ENCODE data around the gene KRTAP10-9. TPM values are rescaled to one million over a fixed set of nuclear protein-coding genes. Genes with fewer than 3 reads are reported as not detected.

Gene KRTAP10-9
- total and polyA plus RNA-seq, 4 donors, result not detected

DNA sequence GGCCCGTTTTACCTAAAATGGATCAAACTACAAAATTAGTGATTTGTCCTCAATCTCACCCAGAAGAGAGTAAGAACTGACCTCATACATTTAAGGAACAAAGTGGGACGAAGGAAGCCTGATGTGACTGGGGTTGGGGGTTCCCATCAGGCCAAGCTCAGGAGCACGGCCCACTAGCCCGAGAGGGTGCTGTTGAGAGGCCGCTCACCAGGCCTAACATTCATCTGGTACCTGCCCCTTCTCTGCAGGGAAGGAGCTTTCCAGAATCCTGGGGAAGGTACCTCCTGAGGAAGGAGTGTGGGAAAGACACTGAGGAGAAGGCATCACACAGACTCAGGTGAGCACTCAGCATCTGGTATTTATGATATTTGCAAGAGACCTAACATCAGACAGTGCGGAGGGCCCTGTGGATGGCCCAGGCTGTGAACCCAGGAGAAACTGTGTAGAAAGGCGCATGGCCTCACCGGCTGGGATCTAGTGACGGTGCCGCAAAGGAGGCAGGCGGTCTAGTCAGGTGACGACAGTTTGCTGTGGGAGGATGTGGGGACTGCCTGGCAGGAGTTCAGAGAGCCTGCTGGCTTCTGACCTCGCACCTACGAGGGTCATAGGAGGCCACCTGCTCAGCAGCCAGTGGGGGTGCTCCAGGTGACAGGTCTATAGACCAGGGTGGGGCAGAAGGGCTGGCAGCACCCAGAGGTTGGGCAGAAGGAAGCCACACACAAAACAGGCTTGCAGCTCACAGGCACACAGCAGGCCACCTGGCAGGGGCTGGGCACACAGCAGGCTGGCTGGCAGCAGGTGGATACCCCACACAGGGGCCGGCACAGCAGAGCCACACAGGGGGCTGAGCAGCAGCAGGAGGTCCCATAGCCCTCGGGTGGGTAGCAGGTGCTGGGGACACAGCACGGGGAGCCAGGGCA, 27.0 kb downstream of the KRTAP10-9 start:
- peaks cover 0 to 1% (median 0%) of the 10 kb centered on the region in 5 donors for H3K4me1 ChIP-seq (ENCODE audit: control insufficient read depth in 5 of 5, insufficient read depth in 5 of 5, low read length in 5 of 5)
- ATAC-seq (ENCODE audit: insufficient read depth, low FRiP score) (no peak), DNase-seq (no peak)
- peaks cover 0 to 10% (median 2%) of the 10 kb centered on the region in 4 donors for H3K9me3 ChIP-seq (ENCODE audit: control insufficient read depth in 4 of 4, insufficient read depth in 3 of 4, low read length in 3 of 4)
- H3K27ac ChIP-seq (ENCODE audit: low read depth in 1 of 2, low read length in 1 of 2), result no peak overlapping the region
- no peaks in the 10 kb centered on the region for H3K27me3 ChIP-seq (ENCODE audit: control insufficient read depth in 3 of 3, insufficient read depth in 3 of 3, low read length in 2 of 3)
- no peak overlapping the region for H3K4me3 ChIP-seq
- H3K36me3 ChIP-seq (ENCODE audit: control insufficient read depth in 4 of 4, insufficient read depth in 4 of 4, low read length in 4 of 4), result no peaks in the 10 kb centered on the region
- WGBS, 2 donors, result 79 to 86% methylated on average over 17 of the region's 17 CpGs
- TF ChIP-seq, protein P1, sequence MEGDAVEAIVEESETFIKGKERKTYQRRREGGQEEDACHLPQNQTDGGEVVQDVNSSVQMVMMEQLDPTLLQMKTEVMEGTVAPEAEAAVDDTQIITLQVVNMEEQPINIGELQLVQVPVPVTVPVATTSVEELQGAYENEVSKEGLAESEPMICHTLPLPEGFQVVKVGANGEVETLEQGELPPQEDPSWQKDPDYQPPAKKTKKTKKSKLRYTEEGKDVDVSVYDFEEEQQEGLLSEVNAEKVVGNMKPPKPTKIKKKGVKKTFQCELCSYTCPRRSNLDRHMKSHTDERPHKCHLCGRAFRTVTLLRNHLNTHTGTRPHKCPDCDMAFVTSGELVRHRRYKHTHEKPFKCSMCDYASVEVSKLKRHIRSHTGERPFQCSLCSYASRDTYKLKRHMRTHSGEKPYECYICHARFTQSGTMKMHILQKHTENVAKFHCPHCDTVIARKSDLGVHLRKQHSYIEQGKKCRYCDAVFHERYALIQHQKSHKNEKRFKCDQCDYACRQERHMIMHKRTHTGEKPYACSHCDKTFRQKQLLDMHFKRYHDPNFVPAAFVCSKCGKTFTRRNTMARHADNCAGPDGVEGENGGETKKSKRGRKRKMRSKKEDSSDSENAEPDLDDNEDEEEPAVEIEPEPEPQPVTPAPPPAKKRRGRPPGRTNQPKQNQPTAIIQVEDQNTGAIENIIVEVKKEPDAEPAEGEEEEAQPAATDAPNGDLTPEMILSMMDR (IDR thresholded peaks at IDR 0.05; ENCODE audit: control extremely low read depth, extremely low read depth), result no peak
- H3K9ac ChIP-seq (ENCODE audit: insufficient read depth in 1 of 2, low read length in 2 of 2), result no peak overlapping the region

DNA sequence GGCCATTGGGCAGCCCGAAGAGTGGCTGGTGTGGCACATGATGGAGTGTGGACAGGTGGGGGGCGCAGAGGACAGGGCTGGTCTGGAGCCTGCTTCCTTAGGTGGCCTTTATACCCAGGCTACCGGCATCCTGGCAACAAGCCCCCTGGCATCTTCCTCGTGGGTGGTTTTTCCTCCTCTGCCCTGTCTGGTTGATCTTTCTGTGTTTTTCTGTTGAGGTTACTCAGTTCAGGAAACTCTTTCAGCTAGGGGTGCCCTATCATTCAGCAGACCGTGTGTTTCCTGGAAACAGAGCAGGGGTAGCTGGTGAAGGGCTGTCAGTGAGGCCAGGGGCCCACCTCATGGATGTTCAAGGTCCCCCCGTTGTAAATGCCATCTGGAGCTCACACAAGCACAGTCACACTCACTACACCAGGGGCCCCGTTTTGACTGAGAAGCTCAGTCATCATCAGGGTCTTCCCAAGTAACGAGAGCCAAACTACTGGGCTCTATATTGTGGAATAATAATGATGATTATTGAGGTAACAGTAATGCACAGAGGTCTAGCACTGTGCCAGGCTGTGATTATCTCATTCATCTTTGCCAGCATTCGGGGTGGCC, 27.8 kb downstream of the KRTAP10-9 start, which contains the start of gene KRTAP12-4:
TSS of gene KRTAP12-4 (minus strand) at position 84 of the 600 bp plus-strand sequence. CDS start at position 39, 45 bp downstream.
- no peak for ATAC-seq (ENCODE audit: insufficient read depth, low FRiP score)
- H3K36me3 ChIP-seq (ENCODE audit: control insufficient read depth in 4 of 4, insufficient read depth in 4 of 4, low read length in 4 of 4), result no peaks in the 10 kb centered on the region
- peaks cover 0 to 12% (median 2%) of the 10 kb centered on the region in 4 donors for H3K9me3 ChIP-seq (ENCODE audit: control insufficient read depth in 4 of 4, insufficient read depth in 3 of 4, low read length in 3 of 4)
- TF ChIP-seq, protein P1 (IDR thresholded peaks at IDR 0.05; ENCODE audit: control extremely low read depth, extremely low read depth), result no peak
- WGBS, 2 donors, result 66 to 73% methylated on average over 9 of the region's 9 CpGs
- no peak within 1 kb of the TSS for H3K27ac ChIP-seq (ENCODE audit: low read depth in 1 of 2, low read length in 1 of 2)
- peaks cover 0 to 1% (median 0%) of the 10 kb centered on the region in 5 donors for H3K4me1 ChIP-seq (ENCODE audit: control insufficient read depth in 5 of 5, insufficient read depth in 5 of 5, low read length in 5 of 5)
- DNase-seq, result no peak
- H3K9ac ChIP-seq (ENCODE audit: insufficient read depth in 1 of 2, low read length in 2 of 2), result no peak within 1 kb of the TSS
- no peak within 1 kb of the TSS for H3K4me3 ChIP-seq
- H3K27me3 ChIP-seq (ENCODE audit: control insufficient read depth in 3 of 3, insufficient read depth in 3 of 3, low read length in 2 of 3), result no peaks in the 10 kb centered on the region

DNA sequence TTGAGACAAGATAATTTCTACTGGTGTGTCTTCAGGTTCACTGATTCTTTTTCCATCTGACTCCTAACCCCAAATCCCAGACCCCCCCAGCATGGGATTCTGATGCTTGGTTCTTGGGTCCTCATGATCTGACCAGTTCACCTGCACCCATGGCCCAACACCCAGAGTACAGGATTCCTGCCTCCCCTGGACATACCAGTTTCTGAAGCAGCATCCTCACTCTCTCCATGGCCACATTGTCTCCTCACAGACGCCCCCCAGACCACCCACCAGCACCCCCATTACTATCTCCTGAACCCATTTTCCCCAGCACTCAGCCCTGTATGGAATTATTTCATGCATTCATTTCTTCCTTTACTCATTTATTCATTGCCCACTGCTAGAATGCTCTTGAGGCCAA, 30.0 kb downstream of the KRTAP10-9 start:
- TF ChIP-seq, protein P1 (IDR thresholded peaks at IDR 0.05; ENCODE audit: control extremely low read depth, extremely low read depth), result no peak
- 67 to 80% methylated on average over 1 of the region's 1 CpG for WGBS, 2 donors
- H3K27ac ChIP-seq (ENCODE audit: low read depth in 1 of 2, low read length in 1 of 2), result no peak overlapping the region

More for the DNA sequence above, 30.0 kb downstream of the KRTAP10-9 start:
- DNase-seq, result no peak
- peaks cover 0 to 12% (median 2%) of the 10 kb centered on the region in 4 donors for H3K9me3 ChIP-seq (ENCODE audit: control insufficient read depth in 4 of 4, insufficient read depth in 3 of 4, low read length in 3 of 4)
- no peak for ATAC-seq (ENCODE audit: insufficient read depth, low FRiP score)
- no peak overlapping the region for H3K9ac ChIP-seq (ENCODE audit: insufficient read depth in 1 of 2, low read length in 2 of 2)
- no peaks in the 10 kb centered on the region for H3K27me3 ChIP-seq (ENCODE audit: control insufficient read depth in 3 of 3, insufficient read depth in 3 of 3, low read length in 2 of 3)
- no peaks in the 10 kb centered on the region for H3K36me3 ChIP-seq (ENCODE audit: control insufficient read depth in 4 of 4, insufficient read depth in 4 of 4, low read length in 4 of 4)
- H3K4me3 ChIP-seq, result no peak overlapping the region
- peaks cover 0 to 1% (median 0%) of the 10 kb centered on the region in 5 donors for H3K4me1 ChIP-seq (ENCODE audit: control insufficient read depth in 5 of 5, insufficient read depth in 5 of 5, low read length in 5 of 5)

All from lung (tissue), 12 donors.